T-cell (primary cell): ENCODE measurements around the gene DDT. TPM values are rescaled to one million over a fixed set of nuclear protein-coding genes. Genes with fewer than 3 reads are reported as not detected.
A peak's percentile ranks its signal among the peaks of the same experiment; 100 is the strongest.
"Not testable (repeated sequence)": the region's sequence is repeated elsewhere in the genome, so short reads cannot be mapped to it uniquely, and the experiment has no call there.

ENCODE experiments used
- ATAC-seq, 4 experiments: fragments of 200-7000 bp in 3 of 4; fragments of 150-1000 bp in 1 of 4; cut with Tn5 transposase; replicated peaks in 1 of 4; 1 replicate in 3 of 4; 2 replicates in 1 of 4; pipeline ENCODE4 v1.10.0; 2021; ENCODE audit warnings: moderate library complexity in 3 of 4, mild to moderate bottlenecking in 2 of 4, moderate number of reproducible peaks in 1 of 4
- CTCF ChIA-PET, 2 donors: fragments of 300-600 bp; sonication (Branson Sonifier 250); formaldehyde crosslinking; loops; one replicate each; lab custom pipeline; 2022; ENCODE audit warnings: antibody characterized with exemption in 2 of 2; lab: Charles Lee
- POLR2A ChIA-PET, 2 donors: fragments of 300-600 bp; sonication (Branson Sonifier 250); formaldehyde crosslinking; loops; one replicate each; lab custom pipeline; 2022; ENCODE audit warnings: antibody characterized with exemption in 2 of 2; lab: Charles Lee
- DNase-seq, 35 experiments: peaks; one replicate each; pipeline versions ENCODE4 v3.0.0 to v3.0.0-alpha.2; 2013 to 2023
- H3K27ac ChIP-seq: one replicate; pipeline ENCODE4 v1.5.1; 2013; ENCODE audit warnings: low read length
- H3K27me3 ChIP-seq, 2 experiments: replicated peaks in 1 of 2; 1 replicate in 1 of 2; 2 replicates in 1 of 2; pipeline versions ENCODE4 v1.6.1 to v1.7.0; 2013; ENCODE audit warnings: low read length in 1 of 2, mixed read lengths in 1 of 2; ENCODE audit not compliant: control insufficient read depth in 2 of 2, insufficient read depth in 2 of 2; ENCODE audit errors: extremely low read depth in 1 of 2
- H3K36me3 ChIP-seq, 2 donors: 1 replicate in 1 of 2; 2 replicates in 1 of 2; pipeline versions ENCODE4 v1.6.1 to v1.7.0; 2013; ENCODE audit warnings: low read length in 1 of 2; ENCODE audit not compliant: control insufficient read depth in 2 of 2, insufficient read depth in 1 of 2; ENCODE audit errors: extremely low read depth in 1 of 2
- H3K4me1 ChIP-seq, 2 experiments: 1 replicate in 1 of 2; 2 replicates in 1 of 2; pipeline versions ENCODE4 v1.6.1 to v1.7.0; 2013; ENCODE audit warnings: low read length in 2 of 2, mixed read lengths in 1 of 2; ENCODE audit not compliant: insufficient read depth in 2 of 2, control insufficient read depth in 1 of 2; ENCODE audit errors: extremely low read depth in 1 of 2
- H3K4me3 ChIP-seq, 2 donors: 1 replicate in 1 of 2; 2 replicates in 1 of 2; pipeline versions ENCODE4 v1.5.1 to v1.7.0; 2013; ENCODE audit warnings: mild to moderate bottlenecking in 2 of 2, low read length in 1 of 2, moderate library complexity in 1 of 2; ENCODE audit not compliant: control insufficient read depth in 1 of 2; ENCODE audit errors: extremely low read depth in 1 of 2
- H3K9me3 ChIP-seq: 2 replicates; pipeline ENCODE4 v1.7.0; 2013
- H3K27ac Mint-ChIP-seq, 2 donors: one replicate each; pipeline ENCODE4 v1.8.0; 2020 to 2021; ENCODE audit warnings: mild to moderate bottlenecking in 2 of 2, mixed read lengths in 2 of 2
- H3K27me3 Mint-ChIP-seq, 2 donors: one replicate each; pipeline ENCODE4 v1.8.0; 2021 to 2022; ENCODE audit warnings: mixed read lengths in 2 of 2
- H3K36me3 Mint-ChIP-seq: one replicate; pipeline ENCODE4 v1.8.0; 2021; ENCODE audit warnings: mixed read lengths
- H3K4me1 Mint-ChIP-seq, 3 donors: one replicate each; pipeline ENCODE4 v1.8.0; 2020 to 2022; ENCODE audit warnings: mixed read lengths in 3 of 3, mild to moderate bottlenecking in 1 of 3
- H3K4me3 Mint-ChIP-seq, 3 donors: one replicate each; pipeline ENCODE4 v1.8.0; 2020 to 2022; ENCODE audit warnings: mild to moderate bottlenecking in 3 of 3, mixed read lengths in 3 of 3, moderate library complexity in 3 of 3
- H3K9me3 Mint-ChIP-seq, 3 donors: one replicate each; pipeline ENCODE4 v1.8.0; 2020 to 2022; ENCODE audit warnings: mixed read lengths in 3 of 3
- WGBS: methylation state at CpG from one replicate; pipeline ENCODE4 v1.1.5; 2013; ENCODE audit warnings: missing lambda C conversion rate; ENCODE audit not compliant: insufficient coverage; 5-methylcytosine and 5-hydroxymethylcytosine counted together
- total RNA-seq, 35 experiments: library from RNA in 6 of 35; stranded (reverse) in 6 of 35; fragments of 120-200 nt in 1 of 35; gene quantifications; one replicate each; pipeline versions ENCODE4 v1.2.1 to v1.2.4 and lab custom pipeline; 2013 to 2026

The DDT gene
- total RNA-seq, 5 donors from 2014 or later (not counting 1 experiment from before 2014, with no cell fraction given): 72.5 to 122 (median 94.3) TPM

DNA sequence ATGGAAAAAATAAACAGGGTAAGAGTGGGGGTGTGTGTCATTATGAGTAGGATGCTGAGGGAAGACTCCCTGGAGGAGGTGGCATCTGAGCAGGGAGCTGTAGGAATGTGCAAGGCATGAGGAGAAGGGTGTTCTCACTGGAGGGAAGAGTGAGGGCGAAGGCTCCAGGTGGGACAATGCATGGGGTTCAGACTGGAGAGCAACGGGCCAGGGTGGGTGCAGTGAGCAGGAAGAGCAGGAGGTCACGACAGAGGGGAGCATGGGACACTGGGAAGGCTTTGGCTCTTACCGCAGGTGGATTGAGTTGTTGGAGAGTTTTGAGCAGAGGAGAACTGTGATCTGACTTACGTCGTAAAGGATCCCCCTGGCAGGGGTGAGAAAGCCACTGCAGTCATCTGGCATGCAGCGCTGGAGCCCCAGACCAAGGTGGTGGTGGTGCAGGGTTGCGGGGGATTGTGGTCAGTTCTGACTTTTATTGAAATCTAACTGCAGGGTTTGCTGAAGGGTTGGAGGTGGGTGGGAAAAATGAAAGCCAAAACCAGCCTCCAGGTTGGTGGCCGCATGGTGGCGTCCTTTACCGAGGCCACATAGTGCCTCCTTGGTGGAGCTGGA, 21.3 kb downstream of the DDT start:
- H3K4me3 Mint-ChIP-seq, H3K4me3 ChIP-seq, H3K27me3 ChIP-seq, H3K27ac ChIP-seq, H3K9me3 ChIP-seq, H3K9me3 Mint-ChIP-seq, H3K27me3 Mint-ChIP-seq, H3K4me1 ChIP-seq, H3K36me3 Mint-ChIP-seq, POLR2A ChIA-PET, H3K4me1 Mint-ChIP-seq, ATAC-seq, DNase-seq, H3K36me3 ChIP-seq, CTCF ChIA-PET: not testable (repeated sequence)
- peak overlapping the region in 1 of 2 donors; percentile 48 for H3K27ac Mint-ChIP-seq
- WGBS: 67% methylated on average over 8 of the region's 11 CpGs

DNA sequence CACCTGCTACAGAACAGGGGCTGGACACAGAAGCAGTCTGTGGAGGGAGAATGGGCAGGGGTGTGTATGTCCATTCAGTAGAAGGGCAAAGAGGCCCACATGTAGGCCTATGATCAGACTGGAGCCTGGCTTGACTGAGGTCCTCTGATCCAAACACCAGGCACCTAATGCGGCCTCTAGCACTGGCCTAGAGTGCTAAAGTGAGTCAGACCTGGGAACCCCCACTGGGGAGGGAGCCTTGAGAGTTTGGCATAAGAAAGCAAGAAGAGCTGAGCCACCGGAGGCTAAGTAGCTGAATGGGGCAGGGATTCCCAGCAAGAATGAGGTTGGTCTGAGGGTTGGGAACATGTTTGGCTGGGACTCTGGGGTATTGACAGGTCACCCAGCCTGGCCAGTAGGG, 22.9 kb downstream of the DDT start:
- H3K36me3 ChIP-seq, H3K9me3 Mint-ChIP-seq, H3K4me3 Mint-ChIP-seq, CTCF ChIA-PET, H3K27me3 ChIP-seq, H3K4me3 ChIP-seq, DNase-seq, H3K27ac Mint-ChIP-seq, POLR2A ChIA-PET, H3K27ac ChIP-seq, H3K27me3 Mint-ChIP-seq, H3K4me1 Mint-ChIP-seq, H3K9me3 ChIP-seq, ATAC-seq, H3K4me1 ChIP-seq, H3K36me3 Mint-ChIP-seq: not testable (repeated sequence)
- no CpG with 5 or more reads among the region's 2 CpGs for WGBS

DNA sequence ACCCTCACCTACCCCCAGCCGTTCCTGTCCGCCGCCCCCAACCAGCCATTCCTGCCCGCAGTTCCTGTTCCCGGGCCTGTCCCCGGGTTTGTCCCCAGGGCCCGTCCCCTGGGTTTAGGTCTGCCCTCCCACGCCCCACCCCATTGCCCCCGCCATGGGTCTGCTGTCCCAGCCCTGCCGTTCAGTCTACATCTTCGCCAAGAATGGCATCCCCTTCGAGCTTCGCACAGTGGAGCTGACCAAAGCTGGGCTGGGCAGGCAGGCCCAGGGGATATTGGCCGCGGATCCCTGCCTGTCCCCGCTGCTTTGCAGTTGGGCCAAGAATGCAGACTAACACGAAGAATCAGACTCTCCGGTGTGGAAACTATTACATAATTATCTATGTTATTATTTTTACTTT, 24.5 kb downstream of the DDT start:
- H3K4me3 ChIP-seq, H3K4me3 Mint-ChIP-seq, H3K9me3 ChIP-seq, CTCF ChIA-PET, H3K4me1 ChIP-seq, H3K27ac ChIP-seq, H3K9me3 Mint-ChIP-seq, H3K27me3 ChIP-seq, DNase-seq, H3K4me1 Mint-ChIP-seq, H3K27me3 Mint-ChIP-seq, H3K36me3 Mint-ChIP-seq, ATAC-seq, POLR2A ChIA-PET, H3K27ac Mint-ChIP-seq, H3K36me3 ChIP-seq: not testable (repeated sequence)
- WGBS: 93% methylated on average over 3 of the region's 18 CpGs

DNA sequence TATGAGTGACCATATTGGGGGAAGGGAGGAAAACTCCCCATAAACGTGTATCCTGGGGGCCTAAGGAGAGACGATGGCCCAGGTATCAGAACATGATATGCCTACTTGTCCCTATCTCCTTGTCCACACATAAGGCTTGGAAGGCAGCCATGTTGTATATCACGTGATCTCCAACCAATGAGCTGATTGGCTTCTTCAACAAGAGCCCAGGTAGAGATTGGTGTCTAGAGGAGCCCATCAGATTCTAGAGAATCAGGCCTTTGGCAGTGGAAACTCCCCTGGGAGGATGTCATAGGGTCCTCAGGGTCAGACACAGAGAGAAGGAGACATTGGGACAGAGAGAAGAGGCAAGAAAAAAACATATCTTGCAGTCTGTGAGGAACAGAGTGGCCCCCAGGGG, 26.9 kb downstream of the DDT start:
- H3K27me3 ChIP-seq, H3K4me3 Mint-ChIP-seq, POLR2A ChIA-PET, CTCF ChIA-PET, H3K27me3 Mint-ChIP-seq, H3K9me3 ChIP-seq, H3K36me3 ChIP-seq, ATAC-seq, H3K36me3 Mint-ChIP-seq, H3K9me3 Mint-ChIP-seq, H3K27ac Mint-ChIP-seq, H3K27ac ChIP-seq, H3K4me1 Mint-ChIP-seq, DNase-seq, H3K4me3 ChIP-seq, H3K4me1 ChIP-seq: not testable (repeated sequence)
- no CpG with 5 or more reads among the region's 3 CpGs for WGBS

DNA sequence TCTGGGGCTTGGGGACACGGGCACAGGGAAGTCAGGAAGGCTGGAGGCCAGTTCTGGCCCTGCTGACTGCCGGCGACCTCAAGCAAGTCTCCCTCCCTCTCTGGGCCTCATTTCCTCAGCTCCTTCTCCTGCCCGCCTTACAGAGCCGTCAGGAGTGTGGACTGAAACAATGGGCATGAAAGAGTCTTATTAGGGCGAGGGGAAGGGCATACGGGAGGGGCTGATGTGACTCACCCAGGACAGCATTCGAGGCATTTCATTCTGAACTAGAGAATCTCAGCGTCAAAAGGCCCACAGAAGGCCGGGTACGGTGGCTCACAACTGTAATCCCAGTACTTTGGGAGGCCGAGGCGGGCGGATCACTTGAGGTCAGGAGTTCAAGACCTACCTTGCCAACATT, 34.1 kb downstream of the DDT start:
- H3K36me3 ChIP-seq, H3K27ac Mint-ChIP-seq, DNase-seq, H3K4me3 Mint-ChIP-seq, H3K27me3 ChIP-seq, H3K4me1 ChIP-seq, CTCF ChIA-PET, H3K4me1 Mint-ChIP-seq, POLR2A ChIA-PET, H3K9me3 ChIP-seq, H3K36me3 Mint-ChIP-seq, H3K4me3 ChIP-seq, H3K27ac ChIP-seq, ATAC-seq, H3K27me3 Mint-ChIP-seq, H3K9me3 Mint-ChIP-seq: not testable (repeated sequence)
- no CpG with 5 or more reads among the region's 14 CpGs for WGBS

DNA sequence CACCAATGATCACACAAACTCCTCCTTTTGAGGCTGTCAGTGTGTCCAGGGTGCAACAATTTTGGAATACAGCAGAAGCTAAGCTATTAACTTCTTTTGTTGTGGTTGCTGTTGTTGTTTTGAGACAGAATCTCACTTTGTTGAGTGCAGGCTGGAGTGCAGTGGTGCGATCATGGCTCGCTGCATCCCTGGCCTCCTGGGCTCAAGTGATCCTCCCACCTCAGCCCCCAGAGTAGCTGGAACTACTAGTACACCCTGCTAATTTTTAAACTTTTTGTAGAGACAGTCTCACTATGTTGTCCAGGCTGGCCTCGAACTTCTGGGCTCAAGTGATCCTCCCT, 35.3 kb downstream of the DDT start:
- Mint-ChIP-seq H3K27ac (no peak overlapping the region), H3K4me3 (no peak overlapping the region), H3K9me3 (no peaks in the 10 kb centered on the region), H3K27me3 (peaks cover 3 to 4% of the 10 kb centered on the region in 2 donors), H3K4me1 (peaks cover 0 to 4% (median 0%) of the 10 kb centered on the region in 3 donors), H3K36me3 (no peaks in the 10 kb centered on the region)
- DNase-seq: no peak
- H3K36me3 ChIP-seq: no peaks in the 10 kb centered on the region
- H3K4me1 ChIP-seq: no peaks in the 10 kb centered on the region
- peaks cover 0 to 2% of the 10 kb centered on the region in 2 experiments for H3K27me3 ChIP-seq
- ChIA-PET POLR2A (no interaction called here), CTCF (no interaction called here)
- 48% methylated on average over 3 of the region's 3 CpGs for WGBS
- no peak overlapping the region for H3K4me3 ChIP-seq
- no peak overlapping the region for H3K27ac ChIP-seq
- ATAC-seq: no peak
- no peaks in the 10 kb centered on the region for H3K9me3 ChIP-seq
